ENCODE data around the gene GPR37L1.
"Not testable (repeated sequence)": the region's sequence is repeated elsewhere in the genome, so short reads cannot be mapped to it uniquely, and the experiment has no call there.

Gene GPR37L1

DNA sequence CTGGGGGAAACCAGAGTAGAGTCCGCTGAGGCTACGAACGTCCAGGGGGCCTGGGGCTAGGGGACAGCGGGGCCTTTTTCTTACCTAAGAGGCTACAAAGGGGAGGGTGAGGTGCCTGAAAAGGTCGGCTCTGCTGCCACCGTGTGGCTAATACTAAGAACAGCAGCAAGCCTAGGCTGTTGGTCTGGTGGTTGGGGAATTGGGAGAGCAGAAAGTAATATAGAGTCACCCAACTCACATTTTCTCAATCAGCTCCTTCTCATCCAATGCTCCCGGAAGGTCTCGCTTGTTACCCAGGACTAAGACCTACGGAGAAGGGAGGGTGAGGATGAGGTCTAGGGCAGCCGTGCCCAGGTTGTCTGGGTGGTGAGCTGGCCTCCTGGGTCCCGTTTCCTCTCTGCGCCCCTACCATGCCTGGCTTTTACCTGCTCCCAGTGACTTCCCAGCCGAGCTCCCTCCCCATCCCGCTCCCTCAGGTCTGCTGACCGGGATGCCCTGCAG is 12.6 kb downstream of the GPR37L1 start:
- DNase-seq: peak; percentile 66

DNA sequence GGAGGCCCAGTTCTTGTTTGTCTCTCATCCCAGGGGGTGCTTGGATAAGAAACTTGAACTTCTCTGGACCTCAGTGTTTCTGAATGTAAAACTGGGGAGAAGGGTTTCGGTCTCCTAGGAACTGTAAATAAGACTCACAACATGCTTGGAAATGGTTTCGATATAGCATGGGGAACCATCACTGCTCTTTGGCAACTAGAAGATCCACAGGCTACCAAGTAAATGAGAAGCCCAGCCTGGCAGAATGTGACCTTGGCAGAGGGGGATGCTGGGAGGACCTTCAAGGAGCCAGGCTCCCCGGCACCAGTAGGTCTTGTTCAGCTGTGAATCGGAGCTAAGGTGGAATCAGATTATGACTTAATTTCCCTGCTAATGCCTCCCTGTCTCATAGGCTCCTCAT is 18.1 kb downstream of the GPR37L1 start:
- no peak for DNase-seq

DNA sequence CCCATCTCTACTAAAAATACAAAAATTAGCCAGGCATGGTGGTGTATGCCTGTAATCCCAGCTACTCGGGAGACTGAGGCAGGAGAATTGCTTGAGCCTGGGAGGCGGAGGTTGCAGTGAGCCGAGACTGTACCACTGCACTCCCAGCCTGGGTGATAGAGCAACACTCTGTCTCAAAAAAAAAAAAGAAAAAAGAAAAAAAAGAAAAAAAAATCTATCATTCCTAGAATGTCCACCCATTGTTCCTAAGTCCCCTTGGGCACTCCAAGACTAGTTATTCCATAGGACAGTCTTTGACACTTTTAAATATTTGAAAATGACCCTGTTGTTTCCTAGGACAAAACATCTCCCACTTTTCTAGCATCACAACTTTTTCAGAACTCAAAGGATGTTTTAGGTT is 18.8 kb downstream of the GPR37L1 start:
- not testable (repeated sequence) for DNase-seq

DNA sequence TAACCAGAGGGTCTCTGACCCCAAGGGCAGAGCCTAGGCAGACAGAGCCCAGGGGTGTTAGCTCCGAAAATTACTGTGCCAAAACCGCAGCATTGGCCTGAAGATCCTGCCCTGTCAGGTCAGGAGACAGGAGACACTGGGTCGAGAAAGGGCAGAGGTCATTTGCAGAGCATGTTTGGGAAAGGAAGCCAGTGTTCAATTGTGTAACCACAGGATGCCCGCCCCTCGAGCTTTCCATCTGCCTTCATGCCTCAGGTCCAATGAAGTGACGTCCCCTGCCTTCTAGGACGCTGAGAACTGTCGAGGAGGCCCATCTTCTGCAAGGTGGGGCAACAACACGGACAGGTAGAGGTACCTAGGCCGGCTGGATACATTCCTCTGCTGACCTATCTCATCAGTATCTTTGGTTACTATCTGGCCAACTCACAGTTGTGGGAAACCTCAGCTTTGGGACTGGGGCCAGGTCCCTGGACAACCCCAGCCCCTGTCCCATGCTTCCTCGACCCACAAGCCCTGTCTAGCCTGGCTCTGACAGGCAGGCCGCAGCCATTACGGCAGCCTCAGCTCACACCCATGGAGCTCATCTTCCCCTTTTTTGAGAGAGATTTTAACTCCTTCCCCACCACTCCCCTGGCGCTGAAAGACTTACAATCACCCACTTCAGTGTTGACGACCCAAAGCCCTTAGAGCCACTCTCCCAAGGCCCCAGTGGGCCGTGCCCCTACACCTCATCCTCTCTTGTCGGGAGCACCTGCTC is 20.5 kb downstream of the GPR37L1 start:
- DNase-seq: peak; percentile 30

DNA sequence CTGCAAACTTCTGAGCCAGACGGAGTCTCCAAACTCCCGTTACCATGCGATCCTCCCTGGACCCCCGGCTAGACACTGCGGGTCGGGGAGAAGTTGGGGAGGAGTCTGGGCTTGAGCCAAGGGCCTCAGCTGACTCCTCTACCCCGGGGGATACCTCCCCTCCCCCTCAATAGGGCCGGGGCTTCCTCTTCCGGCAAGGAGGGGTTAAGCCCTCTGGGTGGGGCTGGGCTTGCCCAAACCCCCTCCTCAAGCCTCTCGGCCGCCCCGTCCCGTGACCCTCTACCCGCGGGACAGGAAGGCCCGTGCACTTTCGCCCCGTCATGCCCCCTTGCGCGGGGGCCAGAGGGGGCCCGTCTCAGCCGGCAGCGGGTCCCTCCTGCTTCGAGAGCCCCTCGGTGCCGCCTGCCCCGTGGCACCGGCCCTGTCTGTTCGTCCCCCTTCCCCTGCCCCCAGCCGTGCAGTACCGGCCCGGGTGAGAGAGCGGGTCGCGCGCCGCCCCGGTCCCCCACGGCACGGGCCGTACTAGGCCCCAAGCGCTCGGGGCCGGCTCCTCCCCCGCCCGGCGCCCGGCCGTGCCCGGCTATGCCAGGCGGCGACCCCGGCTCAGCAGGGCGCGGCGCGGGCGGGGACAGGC is 21.2 kb downstream of the GPR37L1 start:
- peak; percentile 38 for DNase-seq

DNA sequence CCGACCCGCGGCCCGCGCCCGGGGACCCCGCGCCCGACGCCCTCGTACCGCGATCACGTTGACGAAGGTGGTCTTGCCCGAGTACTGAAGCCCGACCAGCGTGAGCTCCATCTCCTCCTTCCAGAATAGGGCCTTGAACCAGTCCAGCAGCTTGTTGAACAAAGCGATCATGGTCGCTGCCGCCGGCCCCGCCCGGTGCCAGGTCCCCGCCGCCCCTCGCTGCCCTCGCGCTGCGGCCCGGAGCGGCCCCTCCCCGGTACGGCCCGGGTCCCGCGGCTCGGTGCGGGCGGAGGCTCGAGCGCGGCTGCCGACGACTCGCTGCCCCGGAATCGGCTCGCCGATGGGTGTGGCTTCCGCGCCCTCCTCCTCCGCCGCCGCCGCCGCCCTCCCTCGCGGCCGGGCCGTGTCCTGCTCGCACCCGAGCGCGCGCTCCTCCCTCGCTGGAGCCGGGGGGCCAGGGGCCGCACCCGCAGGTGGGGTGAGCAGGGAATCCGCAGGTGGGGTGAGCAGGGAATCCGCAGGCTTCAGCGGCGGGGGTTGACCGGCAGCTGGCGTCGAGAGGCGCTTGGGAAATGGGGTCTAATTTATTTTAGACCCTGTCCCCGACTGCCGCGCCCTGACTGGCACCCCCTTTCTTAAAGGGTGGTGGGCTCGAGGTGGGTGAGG is 21.8 kb downstream of the GPR37L1 start, which contains the start of gene ARL8A:
Gene ARL8A (minus strand): TSS at position 336 of the 666 bp plus-strand sequence. CDS start 165 bp downstream, at position 171.
- DNase-seq: peak; percentile 72

DNA sequence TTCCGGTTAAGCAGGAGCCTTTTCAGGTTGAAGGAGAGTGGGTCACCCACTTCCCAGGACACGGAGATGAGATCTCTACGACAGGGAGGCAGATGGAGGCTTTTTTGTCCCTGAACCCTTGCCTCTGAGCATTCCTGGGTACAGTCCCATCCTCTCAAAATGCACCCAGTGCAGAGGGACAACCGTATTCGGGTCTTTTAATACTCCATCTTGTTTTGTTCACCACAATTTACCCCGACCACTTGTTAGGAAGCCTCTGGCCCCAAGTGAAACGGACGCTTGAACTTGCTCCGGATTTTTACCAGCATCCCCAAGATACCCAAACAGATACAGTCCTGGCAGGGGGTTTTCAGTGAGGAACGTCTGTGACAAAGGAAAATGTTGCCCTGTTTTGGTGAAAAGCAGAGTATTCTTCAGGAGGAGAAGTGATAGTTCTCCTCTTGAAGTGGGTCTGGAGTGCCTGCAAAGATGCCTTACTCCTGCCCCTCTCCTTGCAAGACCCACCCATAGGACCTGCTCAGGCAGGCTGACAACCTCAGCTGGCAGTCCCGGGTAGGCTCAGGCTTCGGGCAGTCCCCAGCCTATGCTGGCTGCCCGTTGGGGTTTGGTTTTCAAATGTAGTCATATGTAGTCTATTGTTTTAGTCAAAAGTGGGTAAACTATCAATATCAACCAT is 22.5 kb downstream of the GPR37L1 start:
- DNase-seq: peak; percentile 46

DNA sequence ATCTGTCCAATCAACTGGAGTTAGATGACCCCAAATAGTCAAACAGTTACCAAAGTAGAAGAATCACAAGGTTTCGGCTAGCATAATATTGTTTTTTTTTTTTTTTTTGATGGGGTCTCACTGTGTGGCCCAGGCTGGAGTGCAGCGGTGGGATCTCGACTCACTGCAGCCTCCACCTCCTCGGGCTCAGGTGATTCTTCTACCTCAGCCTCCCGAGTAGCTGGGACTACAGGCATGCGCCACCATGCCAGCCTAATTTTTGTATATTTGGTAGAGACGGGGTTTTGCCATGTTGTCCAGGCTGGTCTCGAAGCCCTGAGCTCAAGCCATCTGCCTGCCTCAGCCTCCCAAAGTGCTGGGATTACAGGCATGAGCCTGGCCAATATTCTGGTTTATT is 23.0 kb downstream of the GPR37L1 start:
- not testable (repeated sequence) for DNase-seq

DNA sequence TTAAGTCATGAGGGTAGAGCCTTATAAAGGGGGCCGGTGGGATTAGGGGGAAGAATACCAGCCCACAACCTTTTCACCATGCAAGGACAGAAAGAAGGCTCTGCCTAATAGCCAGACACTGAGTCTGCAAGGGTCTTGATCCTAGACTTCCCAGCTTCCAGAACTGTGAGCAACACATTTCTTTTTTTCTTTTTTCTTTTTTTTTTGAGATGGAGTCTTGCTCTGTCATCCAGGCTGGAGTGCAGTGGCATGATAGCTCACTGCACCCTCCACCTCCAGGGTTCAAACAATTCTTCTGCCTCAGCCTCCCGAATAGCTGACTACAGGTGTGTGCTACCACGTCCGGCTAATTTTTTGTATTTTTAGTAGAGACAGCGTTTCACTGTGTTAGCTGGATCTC is 23.6 kb downstream of the GPR37L1 start:
- no peak for DNase-seq

DNA sequence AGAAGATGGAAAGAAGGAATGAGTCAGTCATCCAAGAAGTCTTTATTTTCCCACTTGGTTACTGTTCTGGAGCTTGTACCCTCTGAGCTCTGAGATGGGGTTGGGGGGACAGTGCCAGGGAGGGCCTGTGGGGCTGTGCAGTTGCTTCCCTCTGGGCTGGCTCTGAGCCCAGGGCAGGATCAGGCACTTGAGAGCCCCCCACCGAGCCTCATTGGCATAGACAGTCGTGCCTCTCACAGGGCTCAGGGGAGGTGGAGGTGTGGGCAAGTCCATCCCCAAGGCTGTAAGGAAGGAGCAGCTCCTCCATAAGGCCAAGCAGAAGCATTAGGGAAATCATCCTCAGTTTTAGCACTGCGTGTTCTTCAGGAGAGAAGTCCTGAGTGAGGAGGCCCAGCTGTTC is 24.3 kb downstream of the GPR37L1 start:
- no peak for DNase-seq

DNA sequence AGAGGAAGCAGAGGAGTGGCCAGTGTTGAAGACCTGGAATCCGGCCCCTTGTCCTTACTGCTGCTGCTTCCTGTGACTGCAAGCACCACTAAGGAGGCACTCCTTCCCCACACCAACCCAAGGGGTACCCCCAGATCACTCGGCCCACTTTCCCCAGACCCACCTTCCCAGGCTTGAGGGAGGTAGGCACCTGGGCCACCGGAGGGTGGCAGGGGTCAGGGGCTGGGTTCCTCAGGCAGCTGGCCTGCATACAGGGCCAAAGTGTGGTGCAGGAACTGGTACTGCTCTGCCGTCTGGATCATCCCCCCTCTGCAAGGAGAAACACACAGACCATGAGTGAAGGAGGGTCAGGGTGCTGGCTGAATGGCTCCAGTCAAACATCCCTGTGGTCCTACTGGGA is 25.7 kb downstream of the GPR37L1 start:
- DNase-seq: no peak

DNA sequence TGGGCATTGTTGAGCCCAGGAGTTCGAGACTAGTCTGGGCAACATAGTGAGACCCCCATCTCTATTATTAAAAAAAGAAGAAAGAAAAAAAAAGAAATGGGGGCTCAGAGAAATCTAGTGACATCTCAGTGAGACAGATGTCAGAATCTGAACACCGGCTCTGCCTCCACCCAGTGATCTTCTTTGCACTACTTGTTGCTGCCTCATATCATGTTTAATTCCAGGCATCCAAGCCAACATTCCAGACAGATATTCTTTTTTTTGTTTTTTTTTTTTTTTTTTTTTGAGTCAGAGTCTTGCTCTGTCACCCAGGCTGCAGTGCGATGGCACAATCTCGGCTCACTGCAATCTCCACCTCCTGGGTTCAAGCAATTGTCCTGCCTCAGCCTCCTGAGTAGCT is 26.8 kb downstream of the GPR37L1 start:
- DNase-seq: no peak

DNA sequence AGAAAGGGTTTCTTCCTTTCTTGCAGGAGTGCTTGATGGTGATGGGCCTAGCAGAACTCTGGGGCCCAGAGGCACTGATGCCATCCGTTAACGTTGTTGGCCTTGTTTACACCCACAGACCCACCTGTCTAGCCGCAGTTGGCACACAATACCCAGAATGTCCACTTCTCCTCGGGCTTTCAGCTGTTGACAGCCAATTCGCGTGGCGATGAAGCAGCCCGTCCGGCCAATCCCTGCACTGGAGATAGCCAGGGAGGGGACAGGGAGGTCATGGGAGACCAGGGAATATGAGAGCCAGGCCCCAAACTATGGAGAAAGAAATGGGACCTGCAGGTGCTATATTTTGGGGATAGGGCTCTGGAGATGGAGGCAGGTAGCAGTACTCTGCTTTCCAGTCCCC is 27.5 kb downstream of the GPR37L1 start:
- DNase-seq: no peak

DNA sequence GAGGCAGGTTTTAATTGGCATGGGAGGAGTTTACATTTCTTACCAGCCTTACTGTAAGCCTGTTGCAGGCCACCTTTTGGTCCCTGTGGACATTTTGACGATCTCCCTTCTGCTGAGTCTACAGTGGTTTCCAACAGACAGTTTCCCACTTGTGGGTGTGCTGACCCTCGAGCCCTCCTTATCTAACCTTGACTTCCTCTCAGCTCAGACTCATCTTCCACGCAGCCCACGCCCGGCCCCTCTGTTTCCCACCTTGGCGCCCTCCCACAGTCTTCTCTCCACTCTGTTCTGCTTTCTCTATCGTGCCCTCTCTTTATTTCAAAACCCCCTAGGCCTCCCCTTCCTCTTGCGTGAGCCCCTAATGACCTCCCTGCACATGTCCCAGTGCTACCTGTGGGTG is 27.9 kb downstream of the GPR37L1 start:
- DNase-seq: no peak

DNA sequence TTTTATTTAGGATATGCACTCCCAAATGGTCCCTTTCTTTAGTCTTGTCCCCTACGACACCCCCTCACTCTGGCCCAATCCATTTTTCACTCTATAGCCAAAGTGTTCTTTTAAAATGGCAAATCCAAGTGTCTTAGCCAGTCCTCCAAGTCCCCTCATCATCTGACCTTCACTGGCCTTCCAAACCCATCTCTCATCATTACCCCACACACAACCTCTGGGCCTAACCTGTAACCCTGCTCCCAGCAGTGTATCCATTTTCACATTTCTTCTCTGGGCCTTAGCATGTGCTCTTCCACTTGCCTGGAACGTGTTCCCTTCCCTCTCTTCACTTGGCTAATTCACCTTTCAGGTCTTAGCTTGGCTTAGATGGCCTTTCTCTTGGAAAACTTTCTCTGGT is 28.3 kb downstream of the GPR37L1 start:
- DNase-seq: no peak

DNA sequence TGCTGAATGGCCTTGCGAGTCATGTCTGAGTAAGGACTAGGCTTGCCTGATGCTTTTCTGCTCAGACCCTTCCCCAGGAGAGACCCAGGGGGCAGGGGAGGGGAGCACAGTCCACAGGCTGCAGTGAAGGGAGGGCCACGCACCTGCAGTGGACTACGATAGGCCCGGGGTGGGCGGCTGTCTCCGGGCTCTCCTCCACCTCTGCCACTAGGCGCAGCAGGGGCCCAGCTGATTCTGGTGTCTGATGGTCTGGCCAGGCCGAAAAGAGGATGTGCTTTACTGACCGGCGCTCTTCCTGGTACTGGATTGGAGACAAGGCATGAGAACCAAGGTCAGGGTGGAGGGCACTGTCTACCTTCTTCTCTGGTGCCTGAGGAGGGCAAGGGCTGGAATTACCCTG is 29.7 kb downstream of the GPR37L1 start:
- DNase-seq: no peak

DNA sequence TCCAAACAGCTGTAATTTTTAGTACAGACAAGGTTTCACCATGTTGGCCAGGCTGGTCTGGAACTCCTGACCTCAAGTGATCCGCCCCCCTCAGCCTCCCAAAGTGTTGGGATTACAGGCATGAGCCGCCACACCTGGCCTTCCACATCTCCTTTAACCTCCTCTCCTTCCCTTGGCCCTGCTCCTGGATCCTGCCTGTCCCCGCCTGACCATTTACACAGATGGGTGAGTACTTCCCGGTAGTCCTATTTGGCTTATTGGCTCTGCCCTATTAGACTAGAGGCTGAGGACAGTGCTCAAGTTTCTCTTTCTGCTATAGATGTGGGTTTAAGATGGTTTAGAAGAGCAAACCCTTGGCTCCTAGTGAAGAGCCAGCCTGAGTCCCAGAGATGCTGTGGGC is 30.6 kb downstream of the GPR37L1 start:
- no peak for DNase-seq

DNA sequence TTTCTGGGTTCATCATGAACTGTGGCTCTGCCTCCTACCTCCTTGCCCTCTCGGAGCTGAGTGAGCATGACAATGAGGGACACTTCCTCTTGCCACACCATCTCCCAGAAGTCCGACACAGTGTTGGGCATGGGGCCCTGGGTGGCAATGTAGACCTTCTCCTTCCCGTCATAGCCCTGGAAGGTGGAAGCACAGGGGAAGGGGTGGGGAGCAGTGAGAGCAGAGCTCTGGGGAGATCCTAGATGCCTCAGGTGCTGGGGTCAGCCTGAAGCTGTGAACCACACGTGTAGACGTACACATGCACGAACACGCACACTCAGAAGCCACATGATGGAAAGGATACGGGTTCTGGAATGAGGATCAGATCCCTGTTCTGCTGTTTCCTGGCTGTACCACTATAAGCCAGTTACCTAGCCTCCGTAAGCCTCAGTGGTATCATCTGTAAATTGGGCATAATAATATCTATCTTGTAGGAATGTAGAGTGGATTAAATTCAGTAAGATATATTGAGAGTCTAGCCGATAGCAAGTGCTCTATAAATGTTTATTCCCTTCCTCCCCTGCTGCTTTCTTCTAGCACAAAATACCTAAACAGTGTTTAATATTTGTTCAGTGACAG is 31.5 kb downstream of the GPR37L1 start:
- no peak for DNase-seq

DNA sequence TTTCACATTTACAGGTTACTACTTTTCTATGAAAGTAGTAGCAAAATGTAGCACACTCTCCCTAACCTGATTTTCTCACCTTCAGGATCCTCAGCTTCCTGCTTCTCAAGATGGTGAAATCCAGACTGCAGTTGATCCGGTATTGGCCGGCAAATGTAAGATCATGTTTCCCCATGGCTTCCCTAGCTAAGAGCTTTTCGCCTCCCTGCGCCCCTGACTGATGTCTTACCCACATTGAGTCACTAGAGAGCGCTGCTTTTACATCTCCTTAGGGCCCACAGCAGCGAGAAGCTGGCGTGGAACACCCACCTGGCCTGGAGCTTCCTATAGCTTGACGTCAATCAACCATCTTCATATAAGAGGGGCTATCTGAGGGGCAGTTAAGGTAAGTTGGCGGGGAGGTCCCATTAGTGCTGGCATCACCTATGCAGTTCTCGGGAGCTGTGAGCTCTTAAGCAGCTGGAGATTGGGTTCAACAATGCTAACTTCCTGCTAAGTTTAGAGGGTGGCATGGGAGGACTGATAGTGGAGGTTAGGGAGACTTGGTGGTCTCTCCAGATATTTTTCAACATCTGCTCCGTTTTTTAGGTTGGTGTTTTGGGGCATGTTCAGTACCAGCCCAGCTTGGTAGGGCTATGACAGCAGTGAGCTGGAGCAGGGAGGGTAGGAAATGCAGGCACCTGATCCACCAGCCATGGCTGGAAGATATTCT is 32.2 kb downstream of the GPR37L1 start:
- peak; percentile 75 for DNase-seq

DNA sequence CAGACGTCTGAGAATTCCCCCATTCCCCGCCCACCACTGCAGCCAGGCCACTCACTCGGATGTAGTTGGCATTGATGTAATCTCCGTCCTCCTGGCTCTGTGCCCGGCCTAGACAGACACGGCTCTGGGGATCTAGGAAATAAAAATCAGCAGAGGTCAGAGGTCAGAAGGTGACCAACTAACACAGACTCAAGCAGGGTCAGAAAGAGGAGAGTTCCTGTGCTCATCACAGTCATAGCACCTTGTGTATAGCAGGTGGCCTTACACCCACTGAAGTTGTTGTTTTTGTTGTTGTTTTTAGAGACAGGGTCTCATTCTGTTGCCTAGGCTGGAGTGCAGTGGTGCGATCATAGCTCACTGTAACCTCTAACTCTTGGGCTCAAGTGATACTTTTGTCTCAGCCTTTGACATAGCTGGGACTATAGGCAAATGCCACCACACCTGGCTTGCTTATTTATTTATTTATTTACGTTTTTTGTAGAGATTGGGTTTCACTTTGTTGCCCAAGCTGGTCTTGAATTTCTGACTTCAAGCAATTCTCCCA is 32.8 kb downstream of the GPR37L1 start:
- DNase-seq: no peak

DNA sequence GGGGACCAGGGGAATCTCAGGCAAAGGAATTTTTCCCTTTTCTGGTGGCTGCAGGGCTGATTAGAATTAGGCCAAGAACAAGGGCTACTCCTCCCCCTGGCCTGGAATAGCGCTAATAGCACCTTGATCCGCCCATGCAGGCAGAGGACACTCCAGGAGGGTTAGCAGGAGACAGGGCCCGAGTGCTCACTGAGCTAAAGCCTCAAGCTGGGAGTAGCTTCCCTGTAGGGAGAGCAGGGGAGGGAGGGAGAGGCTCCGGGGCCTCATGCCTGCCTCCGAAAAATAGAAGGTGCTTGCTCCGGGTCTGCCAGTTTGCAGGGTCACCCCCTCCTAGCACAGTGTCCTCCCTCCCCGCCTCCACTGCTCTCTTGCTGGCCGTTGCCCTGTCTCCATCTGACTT is 33.9 kb downstream of the GPR37L1 start:
- no peak for DNase-seq

DNA sequence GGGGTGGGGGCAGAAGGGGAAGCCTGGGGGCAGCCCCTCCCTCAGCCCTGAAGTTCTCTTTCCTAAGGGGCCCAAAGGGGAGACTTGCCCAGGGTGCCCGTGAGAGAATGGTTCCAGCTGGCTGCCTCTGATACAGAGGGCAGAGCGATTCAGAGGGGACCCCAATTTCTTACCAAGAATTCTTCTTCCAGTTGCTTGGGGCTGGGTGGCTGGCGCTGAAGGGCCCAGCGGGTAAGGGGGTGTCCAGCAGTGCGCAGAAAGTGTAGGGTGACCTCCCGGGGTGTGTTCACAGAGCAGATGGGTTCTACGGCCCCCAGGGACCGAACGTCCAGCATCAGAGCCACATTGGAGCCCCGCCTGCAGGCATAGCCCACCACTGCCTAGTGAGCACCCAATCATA is 35.2 kb downstream of the GPR37L1 start:
- no peak for DNase-seq

All from CD4-positive, alpha-beta T cell treated with Interleukin-21 for 1 hour (primary cell).